T-cell (primary cell): ENCODE data around the gene C2orf81. TPM values are rescaled to one million over a fixed set of nuclear protein-coding genes. Genes with fewer than 3 reads are reported as not detected.

Experiments
- ATAC-seq, 4 experiments: fragments of 200-7000 bp in 3 of 4; fragments of 150-1000 bp in 1 of 4; cut with Tn5 transposase; replicated peaks in 1 of 4; 1 replicate in 3 of 4; 2 replicates in 1 of 4; pipeline ENCODE4 v1.10.0; 2021; ENCODE audit warnings: moderate library complexity in 3 of 4, mild to moderate bottlenecking in 2 of 4, moderate number of reproducible peaks in 1 of 4
- CTCF ChIA-PET, 2 donors: fragments of 300-600 bp; sonication (Branson Sonifier 250); formaldehyde crosslinking; loops; one replicate each; lab custom pipeline; 2022; ENCODE audit warnings: antibody characterized with exemption in 2 of 2; lab: Charles Lee
- POLR2A ChIA-PET, 2 donors: fragments of 300-600 bp; sonication (Branson Sonifier 250); formaldehyde crosslinking; loops; one replicate each; lab custom pipeline; 2022; ENCODE audit warnings: antibody characterized with exemption in 2 of 2; lab: Charles Lee
- DNase-seq, 35 experiments: peaks; one replicate each; pipeline versions ENCODE4 v3.0.0 to v3.0.0-alpha.2; 2013 to 2023
- H3K27ac ChIP-seq: one replicate; pipeline ENCODE4 v1.5.1; 2013; ENCODE audit warnings: low read length
- H3K27me3 ChIP-seq, 2 experiments: replicated peaks in 1 of 2; 1 replicate in 1 of 2; 2 replicates in 1 of 2; pipeline versions ENCODE4 v1.6.1 to v1.7.0; 2013; ENCODE audit warnings: low read length in 1 of 2, mixed read lengths in 1 of 2; ENCODE audit not compliant: control insufficient read depth in 2 of 2, insufficient read depth in 2 of 2; ENCODE audit errors: extremely low read depth in 1 of 2
- H3K36me3 ChIP-seq, 2 donors: 1 replicate in 1 of 2; 2 replicates in 1 of 2; pipeline versions ENCODE4 v1.6.1 to v1.7.0; 2013; ENCODE audit warnings: low read length in 1 of 2; ENCODE audit not compliant: control insufficient read depth in 2 of 2, insufficient read depth in 1 of 2; ENCODE audit errors: extremely low read depth in 1 of 2
- H3K4me1 ChIP-seq, 2 experiments: 1 replicate in 1 of 2; 2 replicates in 1 of 2; pipeline versions ENCODE4 v1.6.1 to v1.7.0; 2013; ENCODE audit warnings: low read length in 2 of 2, mixed read lengths in 1 of 2; ENCODE audit not compliant: insufficient read depth in 2 of 2, control insufficient read depth in 1 of 2; ENCODE audit errors: extremely low read depth in 1 of 2
- H3K4me3 ChIP-seq, 2 donors: 1 replicate in 1 of 2; 2 replicates in 1 of 2; pipeline versions ENCODE4 v1.5.1 to v1.7.0; 2013; ENCODE audit warnings: mild to moderate bottlenecking in 2 of 2, low read length in 1 of 2, moderate library complexity in 1 of 2; ENCODE audit not compliant: control insufficient read depth in 1 of 2; ENCODE audit errors: extremely low read depth in 1 of 2
- H3K9me3 ChIP-seq: 2 replicates; pipeline ENCODE4 v1.7.0; 2013
- H3K27ac Mint-ChIP-seq, 2 donors: one replicate each; pipeline ENCODE4 v1.8.0; 2020 to 2021; ENCODE audit warnings: mild to moderate bottlenecking in 2 of 2, mixed read lengths in 2 of 2
- H3K27me3 Mint-ChIP-seq, 2 donors: one replicate each; pipeline ENCODE4 v1.8.0; 2021 to 2022; ENCODE audit warnings: mixed read lengths in 2 of 2
- H3K36me3 Mint-ChIP-seq: one replicate; pipeline ENCODE4 v1.8.0; 2021; ENCODE audit warnings: mixed read lengths
- H3K4me1 Mint-ChIP-seq, 3 donors: one replicate each; pipeline ENCODE4 v1.8.0; 2020 to 2022; ENCODE audit warnings: mixed read lengths in 3 of 3, mild to moderate bottlenecking in 1 of 3
- H3K4me3 Mint-ChIP-seq, 3 donors: one replicate each; pipeline ENCODE4 v1.8.0; 2020 to 2022; ENCODE audit warnings: mild to moderate bottlenecking in 3 of 3, mixed read lengths in 3 of 3, moderate library complexity in 3 of 3
- H3K9me3 Mint-ChIP-seq, 3 donors: one replicate each; pipeline ENCODE4 v1.8.0; 2020 to 2022; ENCODE audit warnings: mixed read lengths in 3 of 3
- WGBS: methylation state at CpG from one replicate; pipeline ENCODE4 v1.1.5; 2013; ENCODE audit warnings: missing lambda C conversion rate; ENCODE audit not compliant: insufficient coverage; 5-methylcytosine and 5-hydroxymethylcytosine counted together
- total RNA-seq, 35 experiments: library from RNA in 6 of 35; stranded (reverse) in 6 of 35; fragments of 120-200 nt in 1 of 35; gene quantifications; one replicate each; pipeline versions ENCODE4 v1.2.1 to v1.2.4 and lab custom pipeline; 2013 to 2026

Gene C2orf81
- total RNA-seq, 5 donors from 2014 or later (not counting 1 experiment from before 2014, with no cell fraction given), result 5.0 to 9.5 (median 7.5) TPM

DNA sequence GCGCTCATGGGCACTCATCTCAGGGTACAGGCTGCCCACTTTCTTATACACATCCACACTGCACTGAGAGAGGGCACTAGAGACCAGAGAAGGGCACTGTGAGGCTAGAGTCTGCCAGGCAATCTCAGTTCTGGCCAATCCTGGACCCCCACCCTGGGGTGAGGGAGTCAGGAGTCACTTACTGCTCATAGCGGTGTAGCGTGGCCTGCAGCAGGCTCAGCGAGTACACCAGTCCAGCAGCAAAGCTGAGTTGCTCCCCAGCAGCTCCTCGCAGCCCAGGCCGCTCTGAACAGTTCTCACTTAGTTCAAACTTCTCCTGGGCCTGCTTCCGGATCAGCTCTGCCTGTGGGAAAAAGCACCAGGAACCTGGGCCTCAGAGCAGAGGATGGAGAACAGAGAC lies 53.6 kb downstream of the C2orf81 start:
- Mint-ChIP-seq H3K27me3 (no peaks in the 10 kb centered on the region), H3K9me3 (no peaks in the 10 kb centered on the region), H3K4me1 (no peaks in the 10 kb centered on the region), H3K27ac (no peak overlapping the region), H3K36me3 (peaks cover 87% of the 10 kb centered on the region), H3K4me3 (no peak overlapping the region)
- DNase-seq (no peak), ATAC-seq (no peak)
- Histone ChIP-seq H3K36me3 (peaks cover 18 to 93% of the 10 kb centered on the region in 2 donors), H3K9me3 (no peaks in the 10 kb centered on the region), H3K4me3 (no peak overlapping the region), H3K4me1 (no peaks in the 10 kb centered on the region), H3K27me3 (no peaks in the 10 kb centered on the region), H3K27ac (no peak overlapping the region)
- ChIA-PET POLR2A (no interaction called here), CTCF (interaction anchor here in 1 of 2 donors (0.6 to 1.2 kb wide), 2 partner anchors 32 to 194 kb away, joined by 3 read pairs; no protein-coding TSS in a partner anchor)
- WGBS, result 98% methylated on average over 6 of the region's 7 CpGs

DNA sequence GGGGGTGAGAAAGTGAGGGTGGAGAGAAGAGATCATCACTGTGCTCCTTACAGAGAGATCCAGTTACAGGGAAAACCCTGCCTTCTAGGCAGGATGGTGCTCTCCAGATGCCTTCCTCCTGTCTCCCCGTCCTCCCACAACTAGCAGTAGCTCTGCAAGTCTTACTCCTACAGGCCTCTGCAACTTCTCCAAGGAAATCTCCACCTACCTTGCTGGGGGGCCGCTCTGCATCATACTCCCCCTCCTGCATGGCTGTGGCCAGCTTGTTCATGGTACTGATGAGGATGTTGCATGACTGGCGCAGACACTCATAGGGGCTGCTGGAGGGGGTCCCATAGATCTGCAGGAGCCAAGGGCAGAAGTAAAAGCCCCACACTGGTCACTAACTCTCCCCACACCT lies 55.4 kb downstream of the C2orf81 start:
- no CpG with 5 or more reads among the region's 3 CpGs for WGBS
- Mint-ChIP-seq H3K4me1 (no peaks in the 10 kb centered on the region), H3K4me3 (no peak overlapping the region), H3K9me3 (no peaks in the 10 kb centered on the region), H3K27ac (no peak overlapping the region), H3K36me3 (peaks cover 88% of the 10 kb centered on the region), H3K27me3 (no peaks in the 10 kb centered on the region)
- Histone ChIP-seq H3K4me1 (no peaks in the 10 kb centered on the region), H3K36me3 (peaks cover 24 to 97% of the 10 kb centered on the region in 2 donors), H3K27ac (no peak overlapping the region), H3K27me3 (no peaks in the 10 kb centered on the region), H3K9me3 (no peaks in the 10 kb centered on the region), H3K4me3 (no peak overlapping the region)
- DNase-seq, result no peak
- no peak for ATAC-seq
- ChIA-PET CTCF (no interaction called here), POLR2A (no interaction called here)

DNA sequence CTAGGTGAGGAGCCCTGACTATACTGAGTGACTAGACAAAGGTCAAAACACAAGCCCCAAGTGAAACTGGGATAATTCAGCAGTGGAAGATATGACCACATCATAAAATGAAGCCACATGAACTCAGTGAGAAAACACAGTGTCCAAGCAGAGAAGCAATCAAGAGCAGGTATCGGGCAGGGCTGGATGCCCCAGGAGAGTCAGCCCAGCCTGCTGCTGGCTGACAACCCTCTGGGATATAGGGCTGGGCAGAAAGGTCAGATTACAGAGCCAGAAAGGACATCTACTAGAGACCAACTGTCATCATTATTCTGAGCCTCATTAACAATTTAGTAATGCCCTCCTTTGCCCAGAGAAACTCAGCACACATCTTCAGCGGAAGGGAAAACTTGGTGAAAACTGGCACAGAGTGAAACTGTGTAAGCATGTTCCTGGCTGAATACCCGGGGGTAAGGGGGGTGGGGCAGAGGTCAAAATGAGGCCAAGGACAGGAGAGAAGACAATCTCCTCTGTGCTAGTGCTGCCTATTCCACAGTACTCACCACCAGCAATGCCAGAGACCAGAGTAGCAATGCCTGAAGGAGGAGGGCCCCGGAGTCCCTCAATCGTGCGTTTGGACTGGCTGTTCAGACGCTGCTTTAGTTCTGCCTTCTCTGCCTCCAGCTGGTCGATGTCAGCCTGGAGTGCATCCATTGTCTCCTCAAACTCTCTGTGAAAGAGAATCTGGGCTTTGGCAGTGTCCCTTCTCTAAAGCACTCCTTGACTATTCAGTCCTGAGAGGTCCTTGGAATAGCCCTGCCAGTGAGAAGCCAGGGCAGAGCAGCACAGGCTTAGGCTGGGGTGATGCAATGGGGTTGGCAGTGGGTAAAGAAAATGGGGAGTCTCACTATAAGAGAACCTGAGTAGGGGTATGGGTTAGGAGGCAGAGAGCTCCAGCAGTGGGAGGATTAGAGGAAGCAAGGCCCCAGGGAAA lies 56.6 kb downstream of the C2orf81 start:
- no peak for DNase-seq
- Histone ChIP-seq H3K36me3 (peaks cover 23 to 98% of the 10 kb centered on the region in 2 donors), H3K4me3 (no peak overlapping the region), H3K9me3 (no peaks in the 10 kb centered on the region), H3K4me1 (no peaks in the 10 kb centered on the region), H3K27ac (no peak overlapping the region), H3K27me3 (no peaks in the 10 kb centered on the region)
- Mint-ChIP-seq H3K9me3 (no peaks in the 10 kb centered on the region), H3K27ac (no peak overlapping the region), H3K4me1 (no peaks in the 10 kb centered on the region), H3K27me3 (no peaks in the 10 kb centered on the region), H3K4me3 (no peak overlapping the region), H3K36me3 (peaks cover 87% of the 10 kb centered on the region)
- CTCF ChIA-PET, result no interaction called here
- ATAC-seq, result no peak
- POLR2A ChIA-PET, result no interaction called here
- 94% methylated on average over 5 of the region's 8 CpGs for WGBS

Other genes starting within 250 kb of the C2orf81 start
- gene MOB1A, start 242.7 kb downstream of the C2orf81 start, total RNA-seq, result 100 to 1,000 TPM; 131 to 156 (median 138) TPM
- 10 to 100 TPM; 26.3 to 59.3 (median 47.9) TPM for gene MTHFD2, start 223.0 kb downstream of the C2orf81 start, total RNA-seq
- gene SLC4A5, start 78.2 kb downstream of the C2orf81 start, total RNA-seq, result 10 to 100 TPM; 10.1 to 19.3 (median 14.6) TPM
- gene DCTN1, start 41.3 kb downstream of the C2orf81 start, total RNA-seq, result 100 to 1,000 TPM in 3 of 5 donors, 10 to 100 TPM in 2; 81.9 to 124 (median 117) TPM
- gene WDR54, start 111 bp upstream of the C2orf81 start, total RNA-seq, result 10 to 100 TPM; 31.4 to 46.8 (median 45.4) TPM
- 1 to 10 TPM in 1 of 5 donors, under 1 TPM in 3, not detected in 1; 0.93 to 1.7 (median 0.96) TPM for gene RTKN, start 20.3 kb upstream of the C2orf81 start, total RNA-seq
- gene INO80B, start 33.5 kb upstream of the C2orf81 start, total RNA-seq, result 10 to 100 TPM; 44.5 to 70.8 (median 68.4) TPM
- 100 to 1,000 TPM in 2 of 5 donors, 10 to 100 TPM in 3; 80.2 to 104 (median 98.2) TPM for gene WBP1, start 36.8 kb upstream of the C2orf81 start, total RNA-seq
- gene MOGS, start 43.8 kb upstream of the C2orf81 start, total RNA-seq, result 100 to 1,000 TPM in 1 of 5 donors, 10 to 100 TPM in 4; 72.0 to 114 (median 93.8) TPM
- 10 to 100 TPM; 53.9 to 77.9 (median 59.4) TPM for gene MRPL53, start 51.1 kb upstream of the C2orf81 start, total RNA-seq
- gene CCDC142, start 61.4 kb upstream of the C2orf81 start, total RNA-seq, result 10 to 100 TPM; 16.1 to 59.3 (median 56.7) TPM
- gene TTC31, start 61.5 kb upstream of the C2orf81 start, total RNA-seq, result 10 to 100 TPM; 33.1 to 45.8 (median 44.6) TPM
- under 1 TPM in 4 of 5 donors, not detected in 1; 0.32 to 0.73 (median 0.66) TPM for gene LBX2, start 78.0 kb upstream of the C2orf81 start, total RNA-seq
- gene PCGF1, start 86.1 kb upstream of the C2orf81 start, total RNA-seq, result 10 to 100 TPM; 17.6 to 34.3 (median 28.0) TPM
- gene TLX2, start 92.8 kb upstream of the C2orf81 start, total RNA-seq, result under 1 TPM in 2 of 5 donors, not detected in 3; 0.28 to 0.46 TPM
- under 1 TPM in 3 of 5 donors, not detected in 2; 0.33 to 0.76 (median 0.47) TPM for gene DQX1, start 104.6 kb upstream of the C2orf81 start, total RNA-seq
- gene AUP1, start 108.1 kb upstream of the C2orf81 start, total RNA-seq, result 100 to 1,000 TPM; 144 to 167 (median 149) TPM
- 10 to 100 TPM; 25.1 to 45.2 (median 38.3) TPM for gene HTRA2, start 108.3 kb upstream of the C2orf81 start, total RNA-seq
- gene LOXL3, start 132.3 kb upstream of the C2orf81 start, total RNA-seq, result under 1 TPM in 4 of 5 donors, not detected in 1; 0.10 to 0.47 (median 0.38) TPM
- 10 to 100 TPM in 3 of 5 donors, 1 to 10 TPM in 2; 9.6 to 36.5 (median 33.0) TPM for gene DOK1, start 133.1 kb upstream of the C2orf81 start, total RNA-seq
- gene M1AP, start 226.7 kb upstream of the C2orf81 start, total RNA-seq, result not detected
- gene SEMA4F, start 232.6 kb upstream of the C2orf81 start, total RNA-seq, result 10 to 100 TPM; 12.2 to 24.9 (median 18.6) TPM